Lower lobe of right lung (tissue), 2 donors: ENCODE data around the gene DTWD2. TPM values are rescaled to one million over a fixed set of nuclear protein-coding genes. Genes with fewer than 3 reads are reported as not detected.
"Not testable (repeated sequence)": the region's sequence is repeated elsewhere in the genome, so short reads cannot be mapped to it uniquely, and the experiment has no call there.

Experiments used
- ATAC-seq, 2 donors: fragments of 200-7000 bp; cut with Tn5 transposase; one replicate each; pipeline ENCODE4 v1.9.1; 2020 to 2022; ENCODE audit warnings: mild to moderate bottlenecking in 2 of 2, moderate library complexity in 2 of 2
- DNase-seq: peaks from one replicate; pipeline ENCODE4 v3.0.0-alpha.2; 2020
- H3K27ac ChIP-seq: fragments of 200-600 bp; one replicate; pipeline ENCODE4 v1.8.0; 2022
- H3K27me3 ChIP-seq: fragments of 200-600 bp; one replicate; pipeline ENCODE4 v1.8.0; 2022; ENCODE audit warnings: low read depth
- H3K36me3 ChIP-seq: fragments of 200-600 bp; one replicate; pipeline ENCODE4 v1.8.0; 2022; ENCODE audit warnings: mild to moderate bottlenecking
- H3K4me1 ChIP-seq: fragments of 200-600 bp; one replicate; pipeline ENCODE4 v1.8.0; 2022
- H3K4me3 ChIP-seq: fragments of 200-600 bp; one replicate; pipeline ENCODE4 v1.8.0; 2022; ENCODE audit warnings: mild to moderate bottlenecking
- H3K9me3 ChIP-seq: fragments of 200-600 bp; one replicate; pipeline ENCODE4 v1.8.0; 2022
- CTCF ChIP-seq: fragments of 200-600 bp; IDR thresholded peaks from one replicate; pipeline ENCODE4 v1.8.0; 2022; ENCODE audit warnings: antibody characterized with exemption, mild to moderate bottlenecking
- intact Hi-C: fragments of 100-400 bp; cut with DNase I; formaldehyde crosslinking; loops from one replicate; pipeline ENCODE4 v1.11.0; 2022
- total RNA-seq: library from RNA; stranded (reverse); fragmentation: NEBNext Ultra II Directional; extraction: Animal tissue kit (Norgen Biotek cat#: 25700); gene quantifications from one replicate; pipeline ENCODE4 v1.2.1, GENCODE V29; 2021
- donor health status: DM: no; HTN: yes; CAD: no; lungs with severe emphysema.

DTWD2 gene
- total RNA-seq, 1 donor from 2014 or later = 9.0 TPM

GRCh38 chr5:118981783-118982182 is 6.6 kb downstream of the DTWD2 start:
- Histone ChIP-seq H3K9me3 (no peaks in the 10 kb centered on the region), H3K27me3 (no peaks in the 10 kb centered on the region), H3K36me3 (no peaks in the 10 kb centered on the region), H3K27ac (no peak overlapping the region), H3K4me3 (no peak overlapping the region), H3K4me1 (no peaks in the 10 kb centered on the region)
- no peak for DNase-seq
- intact Hi-C loops = no loop called here
- TF ChIP-seq CTCF = no peak
- ATAC-seq = no peak

GRCh38 chr5:118980438-118980837 is 7.9 kb downstream of the DTWD2 start:
- H3K36me3 ChIP-seq = no peaks in the 10 kb centered on the region
- H3K27me3 ChIP-seq = no peaks in the 10 kb centered on the region
- no peak for TF ChIP-seq CTCF
- H3K4me1 ChIP-seq = no peaks in the 10 kb centered on the region
- no peaks in the 10 kb centered on the region for H3K9me3 ChIP-seq
- ATAC-seq = no peak
- no peak overlapping the region for H3K4me3 ChIP-seq
- intact Hi-C loops = no loop called here
- no peak overlapping the region for H3K27ac ChIP-seq
- no peak for DNase-seq

GRCh38 chr5:118980017-118980416 is 8.3 kb downstream of the DTWD2 start:
- no peak for ATAC-seq

GRCh38 chr5:118973779-118974445 is 14.4 kb downstream of the DTWD2 start:
- H3K4me3 ChIP-seq, DNase-seq, H3K27me3 ChIP-seq, H3K27ac ChIP-seq, ATAC-seq, intact Hi-C loops, H3K9me3 ChIP-seq, H3K36me3 ChIP-seq, H3K4me1 ChIP-seq: not testable (repeated sequence)

More at GRCh38 chr5:118980017-118980416, 8.3 kb downstream of the DTWD2 start:
- intact Hi-C loops = no loop called here
- no peak for DNase-seq
- no peak for TF ChIP-seq CTCF
- no peaks in the 10 kb centered on the region for H3K27me3 ChIP-seq
- no peaks in the 10 kb centered on the region for H3K4me1 ChIP-seq
- no peaks in the 10 kb centered on the region for H3K9me3 ChIP-seq
- H3K4me3 ChIP-seq = no peak overlapping the region
- no peaks in the 10 kb centered on the region for H3K36me3 ChIP-seq
- H3K27ac ChIP-seq = no peak overlapping the region

- no peak for TF ChIP-seq CTCF
- ATAC-seq (no peak), DNase-seq (no peak)
- H3K27me3 ChIP-seq = no peaks in the 10 kb centered on the region
- no peaks in the 10 kb centered on the region for H3K9me3 ChIP-seq
- H3K27ac ChIP-seq = no peak overlapping the region
- no peaks in the 10 kb centered on the region for H3K4me1 ChIP-seq
- no peaks in the 10 kb centered on the region for H3K36me3 ChIP-seq
- intact Hi-C loops = no loop called here
- H3K4me3 ChIP-seq = no peak overlapping the region
Measured at GRCh38 chr5:118968925-118969375, 19.4 kb downstream of the DTWD2 start.

GRCh38 chr5:118968406-118968911 is 19.9 kb downstream of the DTWD2 start:
- no peak overlapping the region for H3K27ac ChIP-seq
- H3K9me3 ChIP-seq = no peaks in the 10 kb centered on the region
- H3K36me3 ChIP-seq = no peaks in the 10 kb centered on the region
- DNase-seq (no peak), ATAC-seq (no peak)
- no peaks in the 10 kb centered on the region for H3K27me3 ChIP-seq
- intact Hi-C loops = no loop called here
- no peak overlapping the region for H3K4me3 ChIP-seq
- TF ChIP-seq CTCF = no peak
- no peaks in the 10 kb centered on the region for H3K4me1 ChIP-seq
